ENCODE data around the gene FAM9B. TPM values are rescaled to one million over a fixed set of nuclear protein-coding genes. Genes with fewer than 3 reads are reported as not detected.

FAM9B gene
- total and polyA plus RNA-seq, 2 donors (not counting 1 experiment from before 2014, with no cell fraction given) = not detected

DNA sequence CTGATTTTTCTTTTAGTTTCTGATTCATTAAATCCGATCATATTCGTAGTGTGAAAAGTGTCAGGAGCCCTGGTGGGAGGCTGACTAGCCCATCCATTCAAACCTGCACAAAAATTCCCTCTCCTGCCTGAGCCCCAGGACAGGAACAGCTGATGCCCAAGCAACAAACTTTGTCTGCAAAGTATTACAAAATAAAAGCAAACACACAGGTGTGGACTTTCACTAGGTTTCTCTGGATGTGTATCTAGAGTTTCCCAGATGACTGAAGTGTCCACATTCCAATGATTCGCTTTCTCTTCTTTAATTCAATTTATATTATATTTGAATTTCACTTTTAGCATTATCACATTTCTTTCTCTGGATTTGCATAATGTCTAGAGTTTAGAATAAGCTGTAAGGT is 18.2 kb upstream of the FAM9B start:
- Histone ChIP-seq H3K4me2 (ENCODE audit: extremely low read depth, insufficient read depth, low read length) (no peak overlapping the region), H3K79me2 (ENCODE audit: control insufficient read depth, insufficient read depth, low read length) (no peaks in the 10 kb centered on the region), H3K27me3 (ENCODE audit: control insufficient read depth, insufficient read depth, low read length) (no peaks in the 10 kb centered on the region), H3K27ac (ENCODE audit: insufficient read depth, low read length) (no peak overlapping the region), H4K20me1 (ENCODE audit: control insufficient read depth, extremely low read depth, insufficient read depth, low read length) (no peaks in the 10 kb centered on the region), H3K4me1 (ENCODE audit: control insufficient read depth, extremely low read depth, insufficient read depth, low read length) (no peaks in the 10 kb centered on the region), H3K9ac (ENCODE audit: insufficient read depth, low read length) (no peak overlapping the region), H3K36me3 (ENCODE audit: control insufficient read depth, insufficient read depth, low read length) (no peaks in the 10 kb centered on the region), H2AFZ (ENCODE audit: low read length) (no peak overlapping the region), H3K9me3 (ENCODE audit: control insufficient read depth, insufficient read depth, low read depth, low read length) (no peaks in the 10 kb centered on the region), H3K4me3 (replicated peaks in 1 of 4; ENCODE audit: control extremely low read depth in 1 of 4, insufficient read depth in 1 of 4, low read depth in 3 of 4, low read length in 4 of 4) (no peak overlapping the region)
- DNase-seq (ENCODE audit: low read depth in 2 of 2) = no peak
- TF ChIP-seq, protein P1, sequence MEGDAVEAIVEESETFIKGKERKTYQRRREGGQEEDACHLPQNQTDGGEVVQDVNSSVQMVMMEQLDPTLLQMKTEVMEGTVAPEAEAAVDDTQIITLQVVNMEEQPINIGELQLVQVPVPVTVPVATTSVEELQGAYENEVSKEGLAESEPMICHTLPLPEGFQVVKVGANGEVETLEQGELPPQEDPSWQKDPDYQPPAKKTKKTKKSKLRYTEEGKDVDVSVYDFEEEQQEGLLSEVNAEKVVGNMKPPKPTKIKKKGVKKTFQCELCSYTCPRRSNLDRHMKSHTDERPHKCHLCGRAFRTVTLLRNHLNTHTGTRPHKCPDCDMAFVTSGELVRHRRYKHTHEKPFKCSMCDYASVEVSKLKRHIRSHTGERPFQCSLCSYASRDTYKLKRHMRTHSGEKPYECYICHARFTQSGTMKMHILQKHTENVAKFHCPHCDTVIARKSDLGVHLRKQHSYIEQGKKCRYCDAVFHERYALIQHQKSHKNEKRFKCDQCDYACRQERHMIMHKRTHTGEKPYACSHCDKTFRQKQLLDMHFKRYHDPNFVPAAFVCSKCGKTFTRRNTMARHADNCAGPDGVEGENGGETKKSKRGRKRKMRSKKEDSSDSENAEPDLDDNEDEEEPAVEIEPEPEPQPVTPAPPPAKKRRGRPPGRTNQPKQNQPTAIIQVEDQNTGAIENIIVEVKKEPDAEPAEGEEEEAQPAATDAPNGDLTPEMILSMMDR (conservative IDR thresholded peaks at IDR 0.05 in 1 of 2, IDR thresholded peaks at IDR 0.05 in 1 of 2; ENCODE audit: low read depth in 1 of 2, low read length in 2 of 2) = no peak
- TF ChIP-seq EZH2 (IDR thresholded peaks at IDR 0.05; ENCODE audit: low read length, missing control alignments) = no peak

DNA sequence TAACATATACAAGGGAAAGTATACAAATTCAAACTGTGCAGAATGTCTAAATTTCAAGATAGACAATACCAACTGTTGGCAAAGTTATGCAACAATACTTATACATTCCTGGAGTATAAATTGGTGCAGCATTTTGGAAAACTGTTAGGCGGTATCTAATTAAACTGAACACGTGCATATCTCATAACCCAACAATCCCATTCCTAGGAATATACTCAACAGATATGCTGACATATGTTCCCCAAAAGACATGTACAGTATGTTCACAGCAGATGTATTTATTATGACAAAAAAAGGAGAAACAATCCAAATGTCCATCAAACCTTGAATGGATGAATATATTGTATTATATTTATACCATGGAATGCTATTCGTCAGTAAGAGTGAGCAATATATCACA is 16.4 kb upstream of the FAM9B start:
- Histone ChIP-seq H3K36me3 (ENCODE audit: control insufficient read depth, insufficient read depth, low read length) (no peaks in the 10 kb centered on the region), H3K4me3 (replicated peaks in 1 of 4; ENCODE audit: control extremely low read depth in 1 of 4, insufficient read depth in 1 of 4, low read depth in 3 of 4, low read length in 4 of 4) (no peak overlapping the region), H2AFZ (ENCODE audit: low read length) (no peak overlapping the region), H3K9me3 (ENCODE audit: control insufficient read depth, insufficient read depth, low read depth, low read length) (no peaks in the 10 kb centered on the region), H3K4me1 (ENCODE audit: control insufficient read depth, extremely low read depth, insufficient read depth, low read length) (no peaks in the 10 kb centered on the region), H3K4me2 (ENCODE audit: extremely low read depth, insufficient read depth, low read length) (no peak overlapping the region), H3K27ac (ENCODE audit: insufficient read depth, low read length) (no peak overlapping the region), H4K20me1 (ENCODE audit: control insufficient read depth, extremely low read depth, insufficient read depth, low read length) (no peaks in the 10 kb centered on the region), H3K27me3 (ENCODE audit: control insufficient read depth, insufficient read depth, low read length) (no peaks in the 10 kb centered on the region), H3K9ac (ENCODE audit: insufficient read depth, low read length) (no peak overlapping the region), H3K79me2 (ENCODE audit: control insufficient read depth, insufficient read depth, low read length) (no peaks in the 10 kb centered on the region)
- DNase-seq (ENCODE audit: low read depth in 2 of 2) = no peak
- TF ChIP-seq, protein P1 (conservative IDR thresholded peaks at IDR 0.05 in 1 of 2, IDR thresholded peaks at IDR 0.05 in 1 of 2; ENCODE audit: low read depth in 1 of 2, low read length in 2 of 2) = no peak
- TF ChIP-seq EZH2 (IDR thresholded peaks at IDR 0.05; ENCODE audit: low read length, missing control alignments) = no peak

GRCh38 chrX:9048801-9049200 is 14.9 kb upstream of the FAM9B start:
- TF ChIP-seq EZH2 (IDR thresholded peaks at IDR 0.05; ENCODE audit: low read length, missing control alignments) = no peak
- TF ChIP-seq, protein P1 (conservative IDR thresholded peaks at IDR 0.05 in 1 of 2, IDR thresholded peaks at IDR 0.05 in 1 of 2; ENCODE audit: low read depth in 1 of 2, low read length in 2 of 2) = no peak
- no peaks in the 10 kb centered on the region for H4K20me1 ChIP-seq (ENCODE audit: control insufficient read depth, extremely low read depth, insufficient read depth, low read length)
- H2AFZ ChIP-seq (ENCODE audit: low read length) = no peak overlapping the region
- no peaks in the 10 kb centered on the region for H3K79me2 ChIP-seq (ENCODE audit: control insufficient read depth, insufficient read depth, low read length)
- no peak overlapping the region for H3K4me2 ChIP-seq (ENCODE audit: extremely low read depth, insufficient read depth, low read length)
- H3K4me3 ChIP-seq (replicated peaks in 1 of 4; ENCODE audit: control extremely low read depth in 1 of 4, insufficient read depth in 1 of 4, low read depth in 3 of 4, low read length in 4 of 4) = no peak overlapping the region
- no peaks in the 10 kb centered on the region for H3K9me3 ChIP-seq (ENCODE audit: control insufficient read depth, insufficient read depth, low read depth, low read length)
- H3K4me1 ChIP-seq (ENCODE audit: control insufficient read depth, extremely low read depth, insufficient read depth, low read length) = no peaks in the 10 kb centered on the region
- DNase-seq (ENCODE audit: low read depth in 2 of 2) = peak in 1 of 2 donors; percentile 54
- no peaks in the 10 kb centered on the region for H3K27me3 ChIP-seq (ENCODE audit: control insufficient read depth, insufficient read depth, low read length)
- no peak overlapping the region for H3K9ac ChIP-seq (ENCODE audit: insufficient read depth, low read length)
- no peak overlapping the region for H3K27ac ChIP-seq (ENCODE audit: insufficient read depth, low read length)
- H3K36me3 ChIP-seq (ENCODE audit: control insufficient read depth, insufficient read depth, low read length) = no peaks in the 10 kb centered on the region

All from fibroblast of lung (primary cell).